Left ventricle myocardium inferior (tissue), 1 donor: ENCODE measurements around the gene RNPEP. TPM values are rescaled to one million over a fixed set of nuclear protein-coding genes. Genes with fewer than 3 reads are reported as not detected.

Experiments
- DNase-seq: peaks from one replicate; pipeline ENCODE4 v3.0.0-alpha.2; 2020
- H3K27ac ChIP-seq: fragments of 200-600 bp; replicated peaks from 2 replicates; pipeline ENCODE4 v1.8.0; 2021
- H3K27me3 ChIP-seq: fragments of 200-600 bp; 2 replicates; pipeline ENCODE4 v1.8.0; 2021; ENCODE audit warnings: low read depth
- H3K36me3 ChIP-seq: fragments of 200-600 bp; 2 replicates; pipeline ENCODE4 v1.8.0; 2021
- H3K4me1 ChIP-seq: fragments of 200-600 bp; 2 replicates; pipeline ENCODE4 v1.8.0; 2021
- H3K4me3 ChIP-seq: fragments of 200-600 bp; 2 replicates; pipeline ENCODE4 v1.8.0; 2021; ENCODE audit warnings: mild to moderate bottlenecking, moderate library complexity
- H3K9me3 ChIP-seq: fragments of 200-600 bp; replicated peaks from 2 replicates; pipeline ENCODE4 v1.8.0; 2021
- intact Hi-C: fragments of 100-400 bp; cut with micrococcal nuclease; formaldehyde crosslinking; loops from one replicate; pipeline ENCODE4 v1.11.0; 2022
- total RNA-seq: library from RNA; stranded (reverse); fragmentation: NEBNext Ultra II Directional; extraction: Animal tissue kit (Norgen Biotek cat#: 25700); gene quantifications from one replicate; pipeline ENCODE4 v1.2.1, GENCODE V29; 2021
- TF ChIP-seq, protein P1 (sequence below): fragments of 200-600 bp; IDR thresholded peaks from 2 replicates; pipeline ENCODE4 v1.8.0; 2021; ENCODE audit warnings: antibody characterized with exemption, mild to moderate bottlenecking, borderline replicate concordance
- donor health status: DM: no; HTN: yes; CAD: no; lungs with severe emphysema.

Gene RNPEP
- total RNA-seq, 1 donor from 2014 or later: 16.6 TPM

DNA sequence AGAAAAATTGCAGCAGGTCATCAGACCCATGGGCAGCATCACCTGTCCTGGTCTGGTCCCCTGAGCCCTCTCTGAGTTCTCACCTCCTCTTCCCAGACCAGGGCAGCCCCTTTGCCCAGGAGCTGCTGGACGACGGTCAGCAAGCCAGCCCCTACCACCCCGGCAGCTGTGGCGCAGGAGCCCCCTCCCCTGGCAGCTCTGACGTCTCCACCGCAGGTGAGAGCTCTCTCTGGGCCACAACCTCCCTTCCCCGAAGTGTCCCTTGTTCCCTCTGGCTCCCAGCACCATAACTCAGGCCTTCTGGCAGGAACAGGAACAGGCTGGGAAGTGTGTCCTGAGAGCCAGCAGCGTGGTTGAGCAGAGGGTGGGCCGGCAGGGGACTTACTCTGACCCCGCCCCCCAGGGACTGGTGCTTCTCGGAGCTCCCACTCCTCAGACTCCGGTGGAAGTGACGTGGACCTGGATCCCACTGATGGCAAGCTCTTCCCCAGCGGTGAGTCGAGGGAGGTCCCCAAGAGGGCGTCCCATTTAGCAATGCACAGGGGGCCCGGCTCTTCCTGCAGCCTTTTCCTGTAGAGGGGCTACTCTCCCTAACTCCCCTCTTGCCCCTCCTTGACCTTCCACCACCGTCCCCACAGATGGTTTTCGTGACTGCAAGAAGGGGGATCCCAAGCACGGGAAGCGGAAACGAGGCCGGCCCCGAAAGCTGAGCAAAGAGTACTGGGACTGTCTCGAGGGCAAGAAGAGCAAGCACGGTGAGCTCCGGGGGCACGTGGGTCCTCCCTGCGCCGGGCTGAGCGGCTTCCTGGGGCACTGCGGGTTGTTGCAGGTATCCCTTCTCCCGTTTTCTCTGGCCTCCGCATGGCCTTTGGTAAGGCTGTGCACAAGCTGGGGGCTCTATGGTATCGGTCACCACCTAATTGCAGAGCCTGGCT, 30.4 kb downstream of the RNPEP start:
- no peak overlapping the region for H3K27ac ChIP-seq
- peaks cover 2% of the 10 kb centered on the region for H3K36me3 ChIP-seq
- no peak overlapping the region for H3K4me3 ChIP-seq
- peaks cover 8% of the 10 kb centered on the region for H3K27me3 ChIP-seq
- H3K4me1 ChIP-seq: peaks cover 8% of the 10 kb centered on the region
- no peaks in the 10 kb centered on the region for H3K9me3 ChIP-seq
- intact Hi-C loops: no loop called here
- DNase-seq: no peak
- TF ChIP-seq, protein P1, sequence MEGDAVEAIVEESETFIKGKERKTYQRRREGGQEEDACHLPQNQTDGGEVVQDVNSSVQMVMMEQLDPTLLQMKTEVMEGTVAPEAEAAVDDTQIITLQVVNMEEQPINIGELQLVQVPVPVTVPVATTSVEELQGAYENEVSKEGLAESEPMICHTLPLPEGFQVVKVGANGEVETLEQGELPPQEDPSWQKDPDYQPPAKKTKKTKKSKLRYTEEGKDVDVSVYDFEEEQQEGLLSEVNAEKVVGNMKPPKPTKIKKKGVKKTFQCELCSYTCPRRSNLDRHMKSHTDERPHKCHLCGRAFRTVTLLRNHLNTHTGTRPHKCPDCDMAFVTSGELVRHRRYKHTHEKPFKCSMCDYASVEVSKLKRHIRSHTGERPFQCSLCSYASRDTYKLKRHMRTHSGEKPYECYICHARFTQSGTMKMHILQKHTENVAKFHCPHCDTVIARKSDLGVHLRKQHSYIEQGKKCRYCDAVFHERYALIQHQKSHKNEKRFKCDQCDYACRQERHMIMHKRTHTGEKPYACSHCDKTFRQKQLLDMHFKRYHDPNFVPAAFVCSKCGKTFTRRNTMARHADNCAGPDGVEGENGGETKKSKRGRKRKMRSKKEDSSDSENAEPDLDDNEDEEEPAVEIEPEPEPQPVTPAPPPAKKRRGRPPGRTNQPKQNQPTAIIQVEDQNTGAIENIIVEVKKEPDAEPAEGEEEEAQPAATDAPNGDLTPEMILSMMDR: no peak

DNA sequence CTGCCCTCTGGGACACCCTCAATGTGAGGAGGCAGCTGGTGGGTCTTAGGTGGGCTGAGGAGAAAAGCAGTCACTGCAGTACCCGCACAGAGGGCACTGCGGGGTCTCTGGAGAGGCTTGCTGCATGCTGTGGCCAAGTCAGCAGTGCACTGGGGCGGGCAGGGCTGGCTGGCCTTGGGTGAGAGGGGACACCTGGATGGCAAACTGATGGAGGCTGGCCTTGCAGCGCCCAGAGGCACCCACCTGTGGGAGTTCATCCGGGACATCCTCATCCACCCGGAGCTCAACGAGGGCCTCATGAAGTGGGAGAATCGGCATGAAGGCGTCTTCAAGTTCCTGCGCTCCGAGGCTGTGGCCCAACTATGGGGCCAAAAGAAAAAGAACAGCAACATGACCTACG, 31.2 kb downstream of the RNPEP start:
- Histone ChIP-seq H3K4me1 (peaks cover 14% of the 10 kb centered on the region), H3K27ac (no peak overlapping the region), H3K9me3 (no peaks in the 10 kb centered on the region), H3K27me3 (peaks cover 16% of the 10 kb centered on the region), H3K36me3 (no peaks in the 10 kb centered on the region), H3K4me3 (no peak overlapping the region)
- intact Hi-C loops: no loop called here
- no peak for DNase-seq
- TF ChIP-seq, protein P1: no peak

DNA sequence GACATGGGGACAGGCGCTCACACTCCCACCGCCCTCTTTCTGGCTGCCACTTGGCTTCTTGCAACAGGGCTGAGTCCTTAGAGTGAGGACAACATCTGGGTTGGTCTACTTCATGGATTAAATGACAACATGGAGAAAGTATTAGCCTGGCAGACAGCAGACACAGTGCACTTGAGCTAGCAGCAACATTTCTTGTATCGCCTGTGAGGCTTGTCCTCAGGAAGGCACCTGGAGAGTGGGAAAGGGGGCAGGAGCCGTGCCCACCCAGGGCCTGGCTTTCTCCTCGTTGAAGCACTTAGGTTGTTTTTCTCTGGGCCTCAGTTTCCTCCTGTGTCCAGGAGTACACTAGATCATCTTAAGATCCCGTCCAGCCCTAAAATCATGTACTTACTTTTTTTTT, 31.6 kb downstream of the RNPEP start:
- Histone ChIP-seq H3K27me3 (peaks cover 16% of the 10 kb centered on the region), H3K36me3 (no peaks in the 10 kb centered on the region), H3K4me1 (peaks cover 14% of the 10 kb centered on the region), H3K27ac (no peak overlapping the region), H3K9me3 (no peaks in the 10 kb centered on the region), H3K4me3 (no peak overlapping the region)
- DNase-seq: no peak
- intact Hi-C loops: no loop called here
- TF ChIP-seq, protein P1: no peak

DNA sequence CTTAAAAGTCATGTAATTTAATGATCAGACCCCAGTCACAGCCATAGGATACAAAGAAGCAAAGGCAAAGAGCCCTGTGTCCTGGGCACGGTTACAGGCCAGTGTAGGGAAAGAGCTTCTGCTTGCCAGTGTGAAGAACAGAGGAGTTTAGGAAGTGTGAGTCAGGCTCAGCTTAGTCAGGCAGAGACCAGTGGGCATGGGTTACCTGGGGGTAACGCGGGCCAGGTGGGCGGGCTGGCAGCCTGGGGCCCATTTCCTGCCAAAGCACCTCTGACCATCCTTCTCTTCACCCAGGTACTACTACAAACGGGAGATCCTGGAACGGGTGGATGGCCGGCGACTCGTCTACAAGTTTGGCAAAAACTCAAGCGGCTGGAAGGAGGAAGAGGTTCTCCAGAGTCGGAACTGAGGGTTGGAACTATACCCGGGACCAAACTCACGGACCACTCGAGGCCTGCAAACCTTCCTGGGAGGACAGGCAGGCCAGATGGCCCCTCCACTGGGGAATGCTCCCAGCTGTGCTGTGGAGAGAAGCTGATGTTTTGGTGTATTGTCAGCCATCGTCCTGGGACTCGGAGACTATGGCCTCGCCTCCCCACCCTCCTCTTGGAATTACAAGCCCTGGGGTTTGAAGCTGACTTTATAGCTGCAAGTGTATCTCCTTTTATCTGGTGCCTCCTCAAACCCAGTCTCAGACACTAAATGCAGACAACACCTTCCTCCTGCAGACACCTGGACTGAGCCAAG, 32.6 kb downstream of the RNPEP start:
- Histone ChIP-seq H3K36me3 (no peaks in the 10 kb centered on the region), H3K9me3 (no peaks in the 10 kb centered on the region), H3K4me3 (no peak overlapping the region), H3K27me3 (peaks cover 16% of the 10 kb centered on the region), H3K27ac (no peak overlapping the region), H3K4me1 (peaks cover 9% of the 10 kb centered on the region)
- TF ChIP-seq, protein P1: no peak
- intact Hi-C loops: no loop called here
- no peak for DNase-seq

DNA sequence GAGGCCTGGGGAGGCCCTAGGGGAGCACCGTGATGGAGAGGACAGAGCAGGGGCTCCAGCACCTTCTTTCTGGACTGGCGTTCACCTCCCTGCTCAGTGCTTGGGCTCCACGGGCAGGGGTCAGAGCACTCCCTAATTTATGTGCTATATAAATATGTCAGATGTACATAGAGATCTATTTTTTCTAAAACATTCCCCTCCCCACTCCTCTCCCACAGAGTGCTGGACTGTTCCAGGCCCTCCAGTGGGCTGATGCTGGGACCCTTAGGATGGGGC, 33.2 kb downstream of the RNPEP start:
- no peak for DNase-seq
- no peaks in the 10 kb centered on the region for H3K9me3 ChIP-seq
- no peaks in the 10 kb centered on the region for H3K36me3 ChIP-seq
- no peak overlapping the region for H3K27ac ChIP-seq
- H3K27me3 ChIP-seq: peaks cover 16% of the 10 kb centered on the region
- H3K4me1 ChIP-seq: peaks cover 6% of the 10 kb centered on the region
- no peak overlapping the region for H3K4me3 ChIP-seq
- TF ChIP-seq, protein P1: no peak
- intact Hi-C loops: no loop called here
